Hepatocyte (in vitro differentiated cells): ENCODE results near the gene GID8. TPM values are rescaled to one million over a fixed set of nuclear protein-coding genes. Genes with fewer than 3 reads are reported as not detected.
"Not testable (repeated sequence)": the region's sequence is repeated elsewhere in the genome, so short reads cannot be mapped to it uniquely, and the experiment has no call there.

Experiments
- DNase-seq: peaks from one replicate; pipeline ENCODE4 v3.0.0-alpha.2; 2016; ENCODE audit warnings: low spot score
- H2AFZ ChIP-seq: fragments of 200-600 bp; sonication (generic); 2 replicates; pipeline ENCODE4 v1.6.0; 2016; ENCODE audit warnings: antibody characterized with exemption, mild to moderate bottlenecking
- H3K27ac ChIP-seq: fragments of 200-600 bp; sonication (generic); 2 replicates; pipeline ENCODE4 v1.5.1; 2016; ENCODE audit warnings: mild to moderate bottlenecking
- H3K27me3 ChIP-seq: fragments of 200-600 bp; sonication (generic); 2 replicates; pipeline ENCODE4 v1.6.1; 2016
- H3K36me3 ChIP-seq: fragments of 200-600 bp; sonication (generic); replicated peaks from 2 replicates; pipeline ENCODE4 v1.5.1; 2016; ENCODE audit warnings: low read depth; ENCODE audit not compliant: insufficient read depth
- H3K4me1 ChIP-seq: fragments of 200-600 bp; sonication (generic); 2 replicates; pipeline ENCODE4 v1.5.1; 2016; ENCODE audit warnings: mild to moderate bottlenecking, moderate library complexity; ENCODE audit not compliant: insufficient read depth
- H3K4me2 ChIP-seq: fragments of 200-600 bp; sonication (generic); 2 replicates; pipeline ENCODE4 v1.6.0; 2016
- H3K4me3 ChIP-seq: fragments of 200-600 bp; sonication (generic); 2 replicates; pipeline ENCODE4 v1.5.1; 2016; ENCODE audit warnings: mild to moderate bottlenecking
- H3K79me2 ChIP-seq: fragments of 200-600 bp; sonication (generic); 2 replicates; pipeline ENCODE4 v1.6.0; 2017; ENCODE audit warnings: mild to moderate bottlenecking
- H3K9me2 ChIP-seq: fragments of 200-600 bp; sonication (generic); replicated peaks from 2 replicates; pipeline ENCODE4 v1.6.0; 2017; ENCODE audit warnings: mild to moderate bottlenecking; ENCODE audit not compliant: insufficient read depth
- H3K9me3 ChIP-seq: fragments of 200-600 bp; sonication (generic); 2 replicates; pipeline ENCODE4 v1.5.1; 2016; ENCODE audit warnings: low read depth, mild to moderate bottlenecking
- H4K20me1 ChIP-seq: fragments of 200-600 bp; sonication (generic); 2 replicates; pipeline ENCODE4 v1.6.0; 2016; ENCODE audit warnings: mild to moderate bottlenecking; ENCODE audit not compliant: insufficient read depth, poor library complexity, severe bottlenecking
- EZH2 ChIP-seq: fragments of 200-600 bp; sonication (generic); IDR thresholded peaks from 2 replicates; pipeline ENCODE4 v1.6.1; 2016; ENCODE audit warnings: antibody characterized with exemption, mild to moderate bottlenecking, borderline replicate concordance
- EZH2phosphoT487 ChIP-seq: fragments of 200-600 bp; sonication (generic); IDR thresholded peaks from one replicate; pipeline ENCODE4 v1.6.1; 2018; ENCODE audit warnings: antibody characterized with exemption, mild to moderate bottlenecking, low read depth, moderate library complexity; ENCODE audit not compliant: unreplicated experiment, severe bottlenecking
- WGBS: methylation state at CpG from one replicate; pipeline ENCODE4 v1.1.6; 2016; ENCODE audit warnings: low lambda C conversion rate; ENCODE audit errors: missing lambda C conversion rate; 5-methylcytosine and 5-hydroxymethylcytosine counted together
- polyA plus RNA-seq: library from polyadenylated mRNA; unstranded; fragments of >200 nt; fragmentation: Nextera tagmentation; extraction: Ambion mirVana; gene quantifications from 2 replicates; pipeline ENCODE4 v1.2.1, GENCODE V29; 2016
- total RNA-seq: library from RNA; depleted of rRNA; stranded (reverse); fragments of >200 nt; gene quantifications from 2 replicates; pipeline ENCODE4 v1.2.3, GENCODE V29; 2014
- TF ChIP-seq, protein P1 (sequence below): fragments of 200-600 bp; sonication (generic); IDR thresholded peaks from 2 replicates; pipeline ENCODE4 v1.5.1; 2016; ENCODE audit warnings: antibody characterized with exemption, mild to moderate bottlenecking; ENCODE audit not compliant: poor library complexity

GID8 gene
- total and polyA plus RNA-seq, 2 experiments from 2014 or later: 16.5 to 35.4 TPM

GRCh38 chr20:62958388-62959100 lies 20.6 kb downstream of the GID8 start:
- Histone ChIP-seq H3K9me2 (no peaks in the 10 kb centered on the region), H3K9me3 (no peaks in the 10 kb centered on the region), H2AFZ (no peak overlapping the region), H3K36me3 (no peaks in the 10 kb centered on the region), H3K27me3 (no peaks in the 10 kb centered on the region), H4K20me1 (no peaks in the 10 kb centered on the region), H3K4me3 (no peak overlapping the region), H3K4me1 (peaks cover 18% of the 10 kb centered on the region), H3K79me2 (no peaks in the 10 kb centered on the region), H3K4me2 (no peak overlapping the region), H3K27ac (no peak overlapping the region)
- TF ChIP-seq, protein P1, sequence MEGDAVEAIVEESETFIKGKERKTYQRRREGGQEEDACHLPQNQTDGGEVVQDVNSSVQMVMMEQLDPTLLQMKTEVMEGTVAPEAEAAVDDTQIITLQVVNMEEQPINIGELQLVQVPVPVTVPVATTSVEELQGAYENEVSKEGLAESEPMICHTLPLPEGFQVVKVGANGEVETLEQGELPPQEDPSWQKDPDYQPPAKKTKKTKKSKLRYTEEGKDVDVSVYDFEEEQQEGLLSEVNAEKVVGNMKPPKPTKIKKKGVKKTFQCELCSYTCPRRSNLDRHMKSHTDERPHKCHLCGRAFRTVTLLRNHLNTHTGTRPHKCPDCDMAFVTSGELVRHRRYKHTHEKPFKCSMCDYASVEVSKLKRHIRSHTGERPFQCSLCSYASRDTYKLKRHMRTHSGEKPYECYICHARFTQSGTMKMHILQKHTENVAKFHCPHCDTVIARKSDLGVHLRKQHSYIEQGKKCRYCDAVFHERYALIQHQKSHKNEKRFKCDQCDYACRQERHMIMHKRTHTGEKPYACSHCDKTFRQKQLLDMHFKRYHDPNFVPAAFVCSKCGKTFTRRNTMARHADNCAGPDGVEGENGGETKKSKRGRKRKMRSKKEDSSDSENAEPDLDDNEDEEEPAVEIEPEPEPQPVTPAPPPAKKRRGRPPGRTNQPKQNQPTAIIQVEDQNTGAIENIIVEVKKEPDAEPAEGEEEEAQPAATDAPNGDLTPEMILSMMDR: no peak
- no peak for TF ChIP-seq EZH2
- no peak for TF ChIP-seq EZH2phosphoT487
- no peak for DNase-seq
- WGBS: 89% methylated on average over 9 of the region's 10 CpGs

DNA sequence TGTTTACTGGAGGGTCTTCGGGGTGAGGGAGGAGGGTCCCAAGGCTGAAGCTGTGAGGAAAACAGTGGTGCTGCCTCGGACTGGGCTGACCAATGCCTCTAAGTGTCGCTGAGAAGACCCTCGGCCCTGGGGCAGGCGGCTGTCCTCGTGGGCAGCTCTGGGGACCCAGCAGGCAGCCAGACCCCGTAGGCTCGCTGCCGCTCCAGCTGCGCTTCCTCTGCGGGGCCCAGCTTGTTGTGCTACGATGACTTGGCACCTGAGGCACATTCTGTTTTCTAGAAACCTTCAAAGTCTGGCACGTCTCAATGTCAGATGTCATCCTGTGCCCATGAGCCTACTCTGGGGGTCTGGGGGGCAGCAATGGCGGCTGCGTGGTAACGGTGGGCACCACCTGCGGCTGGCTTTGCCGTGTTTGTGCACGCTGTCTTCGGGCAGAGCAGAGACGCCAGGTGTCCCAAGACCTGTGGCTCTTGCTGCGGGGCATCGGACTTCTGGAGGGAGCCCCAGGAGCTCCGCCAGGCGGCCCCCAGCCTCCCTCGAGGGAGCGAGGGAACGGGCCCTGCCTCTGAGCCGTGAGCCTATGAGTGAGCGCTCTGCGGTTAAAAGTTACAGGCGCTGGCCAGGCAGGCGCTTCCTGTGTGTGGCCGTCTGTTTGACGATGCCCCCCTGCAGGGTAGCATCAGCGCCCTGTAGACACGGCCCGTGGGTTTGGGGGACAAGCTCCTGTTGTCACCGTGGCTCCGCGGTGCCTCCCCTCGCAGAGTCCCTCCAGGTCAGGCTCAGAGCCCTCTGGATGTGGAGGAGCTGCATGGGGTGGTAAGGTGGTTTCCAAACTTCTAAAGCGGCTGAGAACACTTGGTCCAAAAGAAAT lies 21.4 kb downstream of the GID8 start:
- TF ChIP-seq EZH2: no peak
- TF ChIP-seq, protein P1: no peak
- no peak for TF ChIP-seq EZH2phosphoT487
- Histone ChIP-seq H3K9me2 (no peaks in the 10 kb centered on the region), H3K4me1 (peaks cover 14% of the 10 kb centered on the region), H3K36me3 (no peaks in the 10 kb centered on the region), H3K27me3 (no peaks in the 10 kb centered on the region), H3K79me2 (no peaks in the 10 kb centered on the region), H4K20me1 (no peaks in the 10 kb centered on the region), H2AFZ (no peak overlapping the region), H3K9me3 (no peaks in the 10 kb centered on the region), H3K27ac (no peak overlapping the region), H3K4me3 (no peak overlapping the region), H3K4me2 (no peak overlapping the region)
- 88% methylated on average over 43 of the region's 43 CpGs for WGBS
- DNase-seq: no peak

GRCh38 chr20:62959998-62960436 lies 22.1 kb downstream of the GID8 start:
- H2AFZ ChIP-seq: no peak overlapping the region
- H3K4me1 ChIP-seq: peaks cover 7% of the 10 kb centered on the region
- no peak for DNase-seq
- H3K9me2 ChIP-seq: no peaks in the 10 kb centered on the region
- H3K79me2 ChIP-seq: no peaks in the 10 kb centered on the region
- no peaks in the 10 kb centered on the region for H3K9me3 ChIP-seq
- H3K27ac ChIP-seq: no peak overlapping the region
- no peak overlapping the region for H3K4me3 ChIP-seq
- no peak overlapping the region for H3K4me2 ChIP-seq
- no peaks in the 10 kb centered on the region for H3K27me3 ChIP-seq
- TF ChIP-seq EZH2phosphoT487 (no peak), EZH2 (no peak)
- TF ChIP-seq, protein P1: no peak
- WGBS: 97% methylated on average over 20 of the region's 20 CpGs
- H3K36me3 ChIP-seq: no peaks in the 10 kb centered on the region
- no peaks in the 10 kb centered on the region for H4K20me1 ChIP-seq

DNA sequence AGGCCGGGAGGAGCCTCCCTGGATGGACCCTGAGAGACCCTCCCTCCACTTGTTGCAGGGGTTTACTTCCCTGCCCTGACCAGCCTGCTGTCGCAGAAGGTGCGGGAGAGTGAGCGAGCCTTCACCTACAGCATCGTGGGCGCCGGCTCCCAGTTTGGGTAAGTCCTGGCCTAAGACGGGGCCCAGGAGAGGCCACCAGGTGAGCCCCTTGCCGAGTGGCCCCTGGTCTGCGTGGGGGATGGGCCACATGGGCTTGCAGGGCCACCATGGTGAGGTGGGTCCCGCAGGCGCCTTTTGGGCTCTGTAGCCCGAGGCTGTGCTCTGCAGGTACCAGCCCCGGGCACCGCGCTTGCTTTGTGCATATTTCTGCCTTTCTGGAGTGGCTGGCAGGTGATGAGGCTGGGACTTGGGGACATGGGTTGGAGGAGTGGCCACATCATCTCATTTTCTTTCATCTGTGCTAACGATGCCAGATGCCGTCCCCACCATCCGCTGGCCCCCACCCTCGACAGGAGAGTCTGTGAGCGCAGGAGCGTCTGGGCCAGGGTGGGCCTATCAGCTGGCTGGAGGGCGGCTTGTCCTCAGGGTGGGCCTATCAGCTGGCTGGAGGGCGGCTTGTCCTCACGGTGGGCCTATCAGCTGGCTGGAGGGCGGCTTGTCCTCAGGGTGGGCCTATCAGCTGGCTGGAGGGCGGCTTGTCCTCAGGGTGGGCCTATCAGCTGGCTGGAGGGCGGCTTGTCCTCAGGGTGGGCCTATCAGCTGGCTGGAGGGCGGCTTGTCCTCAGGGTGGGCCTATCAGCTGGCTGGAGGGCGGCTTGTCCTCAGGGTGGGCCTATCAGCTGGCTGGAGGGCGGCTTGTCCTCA lies 22.7 kb downstream of the GID8 start:
- H3K79me2 ChIP-seq, H2AFZ ChIP-seq, H3K9me2 ChIP-seq, H3K36me3 ChIP-seq, H4K20me1 ChIP-seq, H3K4me2 ChIP-seq, H3K4me3 ChIP-seq, H3K27ac ChIP-seq, H3K9me3 ChIP-seq, H3K4me1 ChIP-seq, DNase-seq, H3K27me3 ChIP-seq: not testable (repeated sequence)
- WGBS: 95% methylated on average over 24 of the region's 31 CpGs
